Measurements from ENCODE around the gene RHO.

RHO gene

GRCh38 chr3:129576514-129577352, 48.3 kb downstream of the RHO start:
- DNase-seq (ENCODE audit: low spot score): no peak
- FAIRE-seq: no peak

- FAIRE-seq (no peak), DNase-seq (ENCODE audit: low spot score) (no peak)
Observed at GRCh38 chr3:129577366-129577765, 48.9 kb downstream of the RHO start.

GRCh38 chr3:129577925-129578786, 49.7 kb downstream of the RHO start:
- DNase-seq (ENCODE audit: low spot score) (no peak), FAIRE-seq (no peak)

GRCh38 chr3:129579991-129580390, 51.6 kb downstream of the RHO start:
- FAIRE-seq (no peak), DNase-seq (ENCODE audit: low spot score) (no peak)

- DNase-seq (ENCODE audit: low spot score) (no peak), FAIRE-seq (no peak)
Observed at GRCh38 chr3:129581623-129582022, 53.2 kb downstream of the RHO start.

GRCh38 chr3:129582799-129583198, 54.4 kb downstream of the RHO start:
- FAIRE-seq: no peak
- no peak for DNase-seq (ENCODE audit: low spot score)

GRCh38 chr3:129583289-129583688, 54.9 kb downstream of the RHO start:
- FAIRE-seq (no peak), DNase-seq (ENCODE audit: low spot score) (no peak)

GRCh38 chr3:129584631-129585030, 56.2 kb downstream of the RHO start:
- DNase-seq (ENCODE audit: low spot score) (no peak), FAIRE-seq (no peak)
